H1 (cell line): ENCODE measurements around the gene PRPF6. TPM values are rescaled to one million over a fixed set of nuclear protein-coding genes. Genes with fewer than 3 reads are reported as not detected.

Experiments used
- CTCF ChIA-PET: fragments of 300-600 bp; sonication (Branson Sonifier 250); formaldehyde crosslinking; loops from one replicate; lab custom pipeline; 2021; ENCODE audit not compliant: partially characterized antibody; lab: Charles Lee
- POLR2A ChIA-PET: fragments of 300-600 bp; sonication (Branson Sonifier 250); formaldehyde crosslinking; loops from one replicate; lab custom pipeline; 2021; ENCODE audit warnings: inconsistent platforms; ENCODE audit not compliant: partially characterized antibody; lab: Charles Lee
- DNase-seq, 2 experiments: peaks; one replicate each; pipeline versions ENCODE4 v3.0.0 to v3.0.0-alpha.2; 2010 to 2022; ENCODE audit warnings: low spot score in 2 of 2, low read depth in 1 of 2, mixed read lengths in 1 of 2
- FAIRE-seq: peaks from 2 replicates; lab custom pipeline; 2011; peaks lifted over from hg19 to GRCh38; lab: Jason Lieb, UNC
- H2AFZ ChIP-seq: 2 replicates; pipeline ENCODE4 v1.8.1; 2012; ENCODE audit warnings: low read length, inconsistent platforms
- H2AK5ac ChIP-seq: 2 replicates; pipeline ENCODE4 v1.6.1; 2013; ENCODE audit warnings: low read depth, low read length
- H2BK120ac ChIP-seq: replicated peaks from 2 replicates; pipeline ENCODE3; 2013; ENCODE audit warnings: low read depth, low read length, inconsistent platforms
- H2BK12ac ChIP-seq: 2 replicates; pipeline ENCODE4 v1.6.1; 2013; ENCODE audit warnings: low read depth, low read length
- H2BK15ac ChIP-seq: 2 replicates; pipeline ENCODE4 v1.6.1; 2013; ENCODE audit warnings: low read length
- H2BK20ac ChIP-seq: 2 replicates; pipeline ENCODE4 v1.6.1; 2013; ENCODE audit warnings: low read length
- H2BK5ac ChIP-seq: 2 replicates; pipeline ENCODE4 v1.6.1; 2013; ENCODE audit warnings: low read depth, low read length
- H3K14ac ChIP-seq: 2 replicates; pipeline ENCODE4 v1.6.1; 2013; ENCODE audit warnings: inconsistent platforms; ENCODE audit not compliant: insufficient read length
- H3K18ac ChIP-seq: 2 replicates; pipeline ENCODE4 v1.6.1; 2013; ENCODE audit warnings: low read length; ENCODE audit errors: extremely low read depth
- H3K23ac ChIP-seq: 2 replicates; pipeline ENCODE4 v1.6.1; 2013; ENCODE audit warnings: inconsistent platforms; ENCODE audit not compliant: insufficient read length
- H3K23me2 ChIP-seq: 2 replicates; pipeline ENCODE4 v1.6.1; 2013; ENCODE audit warnings: low read depth, low read length
- H3K27ac ChIP-seq: 2 replicates; pipeline ENCODE4 v1.6.1; 2011; ENCODE audit warnings: low read depth, low read length, inconsistent platforms
- H3K27me3 ChIP-seq, 4 experiments: replicated peaks in 1 of 4; 1 replicate in 1 of 4; 2 replicates in 3 of 4; pipeline versions ENCODE4 v1.6.1 to v1.8.1; 2011 to 2013; ENCODE audit warnings: low read length in 3 of 4, mild to moderate bottlenecking in 3 of 4, inconsistent platforms in 2 of 4, mixed read lengths in 2 of 4, moderate library complexity in 1 of 4; ENCODE audit not compliant: control insufficient read depth in 3 of 4, insufficient read depth in 3 of 4; ENCODE audit errors: extremely low read depth in 1 of 4
- H3K36me3 ChIP-seq, 4 experiments: 2 replicates each; pipeline versions ENCODE4 v1.6.1 to v1.8.1; 2011 to 2013; ENCODE audit warnings: mild to moderate bottlenecking in 4 of 4, low read length in 3 of 4, moderate library complexity in 2 of 4, control low read depth in 1 of 4, inconsistent platforms in 1 of 4; ENCODE audit not compliant: insufficient read depth in 4 of 4, control insufficient read depth in 2 of 4
- H3K4ac ChIP-seq: replicated peaks from 2 replicates; pipeline ENCODE3; 2013; ENCODE audit warnings: low read length, low read depth, mixed read lengths, inconsistent platforms; ENCODE audit not compliant: insufficient read length
- H3K4me1 ChIP-seq, 4 experiments: replicated peaks in 1 of 4; 1 replicate in 1 of 4; 2 replicates in 3 of 4; pipeline versions ENCODE4 v1.6.1 to v1.8.1; 2011 to 2013; ENCODE audit warnings: low read length in 3 of 4, inconsistent platforms in 2 of 4, mixed read lengths in 1 of 4; ENCODE audit not compliant: insufficient read depth in 4 of 4, control insufficient read depth in 3 of 4
- H3K4me2 ChIP-seq, 2 experiments: 2 replicates each; pipeline versions ENCODE4 v1.6.1 to v1.8.1; 2011 to 2013; ENCODE audit warnings: low read depth in 2 of 2, low read length in 2 of 2, control low read depth in 1 of 2, inconsistent platforms in 1 of 2, mild to moderate bottlenecking in 1 of 2; ENCODE audit not compliant: insufficient read depth in 1 of 2
- H3K4me3 ChIP-seq, 4 experiments: fragments of 200-600, 300-600 bp in 1 of 4; sonication (generic), shearing (Covaris generic), sonication (Bioruptor Twin) in 1 of 4; 2 replicates each; pipeline versions ENCODE4 v1.5.1 to v1.8.1; 2011 to 2016; ENCODE audit warnings: low read length in 4 of 4, low read depth in 3 of 4, control low read depth in 2 of 4, inconsistent platforms in 2 of 4, mild to moderate bottlenecking in 2 of 4, mixed read lengths in 1 of 4, moderate library complexity in 1 of 4; ENCODE audit not compliant: insufficient read depth in 2 of 4; ENCODE audit errors: extremely low read depth in 1 of 4
- H3K56ac ChIP-seq: replicated peaks from 2 replicates; pipeline ENCODE3; 2013; ENCODE audit warnings: low read depth, mild to moderate bottlenecking, mixed read lengths, low read length, inconsistent platforms; ENCODE audit not compliant: insufficient read length
- H3K79me1 ChIP-seq: 2 replicates; pipeline ENCODE4 v1.6.1; 2013; ENCODE audit warnings: low read depth, low read length, control low read depth
- H3K79me2 ChIP-seq, 2 experiments: 2 replicates each; pipeline versions ENCODE4 v1.6.1 to v1.8.1; 2012 to 2013; ENCODE audit warnings: low read length in 2 of 2, mild to moderate bottlenecking in 2 of 2, inconsistent platforms in 1 of 2; ENCODE audit not compliant: insufficient read depth in 2 of 2, control insufficient read depth in 1 of 2
- H3K9ac ChIP-seq, 4 experiments: replicated peaks in 1 of 4; 1 replicate in 1 of 4; 2 replicates in 3 of 4; pipeline versions ENCODE4 v1.6.1 to v1.8.1; 2011 to 2013; ENCODE audit warnings: low read depth in 3 of 4, low read length in 3 of 4, control low read depth in 2 of 4, mild to moderate bottlenecking in 2 of 4, moderate library complexity in 2 of 4, inconsistent platforms in 1 of 4; ENCODE audit errors: extremely low read depth in 1 of 4
- H3K9me3 ChIP-seq, 2 experiments: 2 replicates each; pipeline versions ENCODE4 v1.6.1 to v1.8.1; 2012 to 2013; ENCODE audit warnings: mild to moderate bottlenecking in 2 of 2, moderate library complexity in 2 of 2, control low read depth in 1 of 2, inconsistent platforms in 1 of 2, low read depth in 1 of 2, low read length in 1 of 2, mixed read lengths in 1 of 2; ENCODE audit not compliant: insufficient read depth in 2 of 2
- H4K20me1 ChIP-seq, 2 experiments: replicated peaks in 1 of 2; 2 replicates each; pipeline versions ENCODE3 to v1.8.1; 2011 to 2013; ENCODE audit warnings: inconsistent platforms in 2 of 2, low read length in 2 of 2, mild to moderate bottlenecking in 1 of 2; ENCODE audit not compliant: insufficient read depth in 2 of 2, control insufficient read depth in 1 of 2
- H4K5ac ChIP-seq: 2 replicates; pipeline ENCODE4 v1.6.1; 2013; ENCODE audit warnings: low read length, low read depth, mixed read lengths, inconsistent platforms; ENCODE audit not compliant: insufficient read length
- H4K8ac ChIP-seq: 2 replicates; pipeline ENCODE4 v1.8.0; 2013; ENCODE audit warnings: mild to moderate bottlenecking, moderate library complexity, low read length, inconsistent platforms; ENCODE audit not compliant: insufficient read depth; ENCODE audit errors: extremely low read depth
- H4K91ac ChIP-seq: replicated peaks from 2 replicates; pipeline ENCODE3; 2013; ENCODE audit warnings: low read length, mixed read lengths, inconsistent platforms; ENCODE audit not compliant: insufficient read length
- CHD2 ChIP-seq: IDR thresholded peaks from 2 replicates; pipeline ENCODE4 v1.6.1; 2012; ENCODE audit warnings: low read length, improper control_type of control experiment
- EZH2 ChIP-seq: fragments of 200-600 bp; sonication (generic); IDR thresholded peaks from 2 replicates; pipeline ENCODE4 v1.7.1; 2012; ENCODE audit warnings: low read depth, mild to moderate bottlenecking, moderate library complexity, low read length, inconsistent platforms; ENCODE audit not compliant: severe bottlenecking
- FOSL1 ChIP-seq: IDR thresholded peaks from 2 replicates; pipeline ENCODE4 v1.6.1; 2011; ENCODE audit warnings: mild to moderate bottlenecking, low read depth, low read length, moderate library complexity; ENCODE audit not compliant: insufficient read depth
- KDM1A ChIP-seq: fragments of 200-600, 300-600 bp; sonication (generic); IDR thresholded peaks from 2 replicates; pipeline ENCODE4 v1.7.1; 2016; ENCODE audit warnings: mild to moderate bottlenecking, low read length, borderline replicate concordance
- NANOG ChIP-seq: IDR thresholded peaks from 2 replicates; pipeline ENCODE4 v1.6.1; 2011; ENCODE audit warnings: low read length, low read depth, mild to moderate bottlenecking, inconsistent platforms; ENCODE audit not compliant: insufficient read depth, poor library complexity, severe bottlenecking
- PHF8 ChIP-seq: fragments of 200-600 bp; sonication (generic); conservative IDR thresholded peaks from 2 replicates; pipeline ENCODE4 v1.7.1; 2012; ENCODE audit warnings: low read depth, mild to moderate bottlenecking, inconsistent platforms, low read length, moderate library complexity
- RAD21 ChIP-seq, 2 experiments: IDR thresholded peaks in 1 of 2; conservative IDR thresholded peaks in 1 of 2; 2 replicates each; pipeline ENCODE4 v1.6.1; 2011; ENCODE audit warnings: low read depth in 2 of 2, low read length in 2 of 2, improper control_type of control experiment in 1 of 2, inconsistent platforms in 1 of 2, mild to moderate bottlenecking in 1 of 2, moderate library complexity in 1 of 2
- RBBP5 ChIP-seq: IDR thresholded peaks from 2 replicates; pipeline ENCODE4 v1.7.1; 2012; ENCODE audit warnings: low read depth, mild to moderate bottlenecking, inconsistent platforms, low read length, moderate library complexity, borderline replicate concordance
- RFX5 ChIP-seq: IDR thresholded peaks from 2 replicates; pipeline ENCODE4 v1.6.1; 2011; ENCODE audit warnings: low read depth, low read length, improper control_type of control experiment, borderline replicate concordance
- SIN3A ChIP-seq, 2 experiments: IDR thresholded peaks in 1 of 2; conservative IDR thresholded peaks in 1 of 2; 2 replicates each; pipeline ENCODE4 v1.6.1; 2011 to 2012; ENCODE audit warnings: low read length in 2 of 2, improper control_type of control experiment in 1 of 2, low read depth in 1 of 2, mild to moderate bottlenecking in 1 of 2
- SIRT6 ChIP-seq: IDR thresholded peaks from one replicate; pipeline ENCODE4 v1.7.1; 2012; ENCODE audit warnings: low read length, inconsistent platforms
- TBP ChIP-seq: IDR thresholded peaks from 2 replicates; pipeline ENCODE4 v1.6.1; 2011; ENCODE audit warnings: low read depth, low read length, improper control_type of control experiment
- TCF12 ChIP-seq: IDR thresholded peaks from 2 replicates; pipeline ENCODE4 v1.6.1; 2011; ENCODE audit warnings: low read depth, mild to moderate bottlenecking, low read length
- WGBS, 2 experiments: shearing (Covaris generic) in 1 of 2; methylation state at CpG; one replicate each; pipeline versions ENCODE4 v1.1.6 to v1.1.7; 2013 to 2015; ENCODE audit warnings: low lambda C conversion rate in 2 of 2, mixed read lengths in 2 of 2, inconsistent platforms in 1 of 2, low coverage in 1 of 2, missing lambda C conversion rate in 1 of 2; ENCODE audit not compliant: insufficient replicate concordance in 2 of 2, insufficient coverage in 1 of 2, insufficient read length in 1 of 2; ENCODE audit errors: extremely low coverage in 1 of 2, missing lambda C conversion rate in 1 of 2; 5-methylcytosine and 5-hydroxymethylcytosine counted together
- polyA plus RNA-seq, 7 experiments: library from polyadenylated mRNA; depleted of rRNA in 3 of 7; stranded (reverse) in 5 of 7; unstranded in 2 of 7; fragments of >200 nt in 5 of 7; fragments of 200-250 nt in 2 of 7; gene quantifications; 1 replicate in 5 of 7; 2 replicates in 1 of 7; 4 replicates in 1 of 7; pipeline versions ENCODE4 v1.2.1 to v1.2.3, GENCODE V29; 2011 to 2013; ENCODE audit warnings: missing spikeins in 2 of 7, mixed read lengths in 2 of 7
- total RNA-seq: library from RNA; stranded (reverse); fragmentation: NEBNext Ultra II Directional; extraction: Animal tissue kit (Norgen Biotek cat#: 25700); gene quantifications from 2 replicates; pipeline ENCODE4 v1.2.1, GENCODE V29; 2021

Gene PRPF6
- total and polyA plus RNA-seq, 2 of the 8 experiments (the other 6 are each of a cell fraction or from before 2014, with no cell fraction given): 27.9 to 76.9 TPM

GRCh38 chr20:64010711-64011237 lies 29.8 kb downstream of the PRPF6 start:
- CTCF ChIA-PET: interaction anchor here (0.7 to 1.0 kb wide), 3 partner anchors 9 to 59 kb away, joined by 3 to 4 read pairs (median 3); no protein-coding TSS in a partner anchor
- no peak overlapping the region for H2BK20ac ChIP-seq
- POLR2A ChIA-PET: interaction anchor here (0.6 to 1.1 kb wide), 3 partner anchors 8 to 37 kb away, joined by 3 to 5 read pairs (median 3); no protein-coding TSS in a partner anchor
- peaks cover 0 to 5% of the 10 kb centered on the region in 2 experiments; a peak in 2 of 4 replicates for H3K79me2 ChIP-seq
- FAIRE-seq (no peak), DNase-seq (no peak)
- H4K91ac ChIP-seq: no peak overlapping the region
- no peak overlapping the region for H4K8ac ChIP-seq
- no peak overlapping the region for H3K23ac ChIP-seq
- no peak overlapping the region for H2AFZ ChIP-seq
- H3K4ac ChIP-seq: no peak overlapping the region
- no peak overlapping the region for H3K4me2 ChIP-seq
- 92% methylated on average over 8 of the region's 8 CpGs; no CpG with 5 or more reads in 1 of the 2 experiments for WGBS, 2 experiments
- H3K23me2 ChIP-seq: no peaks in the 10 kb centered on the region
- H3K4me3 ChIP-seq: no peak overlapping the region
- no peaks in the 10 kb centered on the region for H3K9me3 ChIP-seq
- peaks cover 4 to 8% of the 10 kb centered on the region in 2 experiments for H4K20me1 ChIP-seq
- H3K56ac ChIP-seq: no peak overlapping the region
- no peak overlapping the region for H2BK15ac ChIP-seq
- no peak overlapping the region for H3K14ac ChIP-seq
- H2AK5ac ChIP-seq: no peak overlapping the region
- H3K9ac ChIP-seq: no peak overlapping the region
- H3K18ac ChIP-seq: no peak overlapping the region
- no peak overlapping the region for H3K27ac ChIP-seq
- no peak overlapping the region for H2BK120ac ChIP-seq
- no peak overlapping the region for H2BK5ac ChIP-seq
- no peak overlapping the region for H4K5ac ChIP-seq
- H2BK12ac ChIP-seq: no peak overlapping the region
- H3K36me3 ChIP-seq: peaks cover 14 to 40% (median 27%) of the 10 kb centered on the region in 4 experiments; a peak in 7 of 8 replicates
- no peaks in the 10 kb centered on the region for H3K27me3 ChIP-seq
- H3K4me1 ChIP-seq: no peaks in the 10 kb centered on the region
- H3K79me1 ChIP-seq: peaks cover 5% of the 10 kb centered on the region; the same call in 1 of the 2 replicates
- TF ChIP-seq NANOG: no peak
- TF ChIP-seq PHF8: no peak
- TF ChIP-seq CHD2: no peak
- TF ChIP-seq KDM1A: no peak
- TF ChIP-seq EZH2: no peak
- no peak for TF ChIP-seq TBP
- TF ChIP-seq RBBP5: no peak
- no peak for TF ChIP-seq SIRT6
- no peak for TF ChIP-seq RFX5
- no peak for TF ChIP-seq RAD21 (IDR thresholded peaks at IDR 0.05 in 1 of 2, conservative IDR thresholded peaks at IDR 0.05 in 1 of 2; ENCODE audit: low read depth in 2 of 2, low read length in 2 of 2)
- TF ChIP-seq TCF12: no peak
- TF ChIP-seq FOSL1: no peak
- no peak for TF ChIP-seq SIN3A (conservative IDR thresholded peaks at IDR 0.05 in 1 of 2, IDR thresholded peaks at IDR 0.05 in 1 of 2; ENCODE audit: low read depth in 1 of 2, low read length in 2 of 2)
